ENCODE data around the gene MRTFB. TPM values are rescaled to one million over a fixed set of nuclear protein-coding genes. Genes with fewer than 3 reads are reported as not detected.

Gene MRTFB
- total and polyA plus RNA-seq, 2 of the 13 experiments (the other 11 are each of a cell fraction or from before 2014, with no cell fraction given): 11.4 to 14.0 TPM

GRCh38 chr16:14186795-14187221 is 115.7 kb downstream of the MRTFB start:
- no peaks in the 10 kb centered on the region for H4K20me1 ChIP-seq (ENCODE audit: insufficient read depth, low read length)
- no peak overlapping the region for H3K4me2 ChIP-seq (ENCODE audit: low read depth, low read length)
- intact Hi-C loops (cut with micrococcal nuclease; ENCODE audit: unreplicated experiment) (loop anchor here (5.0 kb wide), 1 partner anchor 265 kb away; the partner anchor contains the start of gene ERCC4), in situ Hi-C loops (cut with HindIII; ENCODE audit: extremely low pct_ligation_motif_present, low pct_unique_long_range_greater_than_20kb) (no loop called here)
- no peak overlapping the region for H2AFZ ChIP-seq (ENCODE audit: low read length)
- no TSS peak for BruUV-seq (replicated peaks)
- FAIRE-seq (no peak), DNase-seq (ENCODE audit: low spot score) (no peak), ATAC-seq (no peak)
- POLR2A ChIA-PET: no interaction called here
- no peak overlapping the region for H3K27ac ChIP-seq (ENCODE audit: extremely low read length, insufficient read depth, low read length)
- H3K9ac ChIP-seq (ENCODE audit: insufficient read depth, low read depth, low read length): no peak overlapping the region
- H3K4me1 ChIP-seq (ENCODE audit: insufficient read depth, low read length): no peaks in the 10 kb centered on the region
- H3K4me3 ChIP-seq (replicated peaks in 1 of 3; ENCODE audit: insufficient read depth in 1 of 3, low read depth in 2 of 3, low read length in 3 of 3): no peak overlapping the region
- no peaks in the 10 kb centered on the region for H3K36me3 ChIP-seq (replicated peaks in 1 of 2; ENCODE audit: control insufficient read depth in 1 of 2, insufficient read depth in 2 of 2, low read length in 2 of 2)
- H3K79me2 ChIP-seq (ENCODE audit: insufficient read depth, low read length): no peaks in the 10 kb centered on the region
- H3K9me3 ChIP-seq (ENCODE audit: low read length): no peaks in the 10 kb centered on the region
- CTCF ChIA-PET (ENCODE audit: low intra/inter-chr PET ratio, low total read pairs): no interaction called here
- H3K27me3 ChIP-seq (ENCODE audit: control insufficient read depth in 1 of 2, insufficient read depth in 2 of 2, low read length in 2 of 2): no peaks in the 10 kb centered on the region
- WGBS (ENCODE audit: low lambda C conversion rate): 97% methylated on average over 5 of the region's 5 CpGs
- TF ChIP-seq TP53 (CRISPR knock-in tag; conservative IDR thresholded peaks at IDR 0.05) (no peak), HOXA3 (CRISPR knock-in tag; IDR thresholded peaks at IDR 0.05) (no peak), GABPA (IDR thresholded peaks at IDR 0.05; ENCODE audit: low read depth, low read length) (no peak), GABPA (CRISPR knock-in tag; IDR thresholded peaks at IDR 0.05; ENCODE audit: low read depth) (no peak), ZBTB37 (CRISPR knock-in tag; IDR thresholded peaks at IDR 0.05) (no peak), ZNF30 (CRISPR knock-in tag; IDR thresholded peaks at IDR 0.05) (no peak), ZBTB20 (CRISPR knock-in tag; IDR thresholded peaks at IDR 0.05; ENCODE audit: borderline replicate concordance, low read depth) (no peak), ZFX (CRISPR knock-in tag; IDR thresholded peaks at IDR 0.05; ENCODE audit: low read depth) (no peak), ZNF383 (CRISPR knock-in tag; IDR thresholded peaks at IDR 0.05; ENCODE audit: borderline replicate concordance) (no peak), HMGA1 (CRISPR knock-in tag; conservative IDR thresholded peaks at IDR 0.05) (no peak), ZNF350 (CRISPR knock-in tag; IDR thresholded peaks at IDR 0.05; ENCODE audit: borderline replicate concordance, low read depth) (no peak), ZNF790 (CRISPR knock-in tag; IDR thresholded peaks at IDR 0.05; ENCODE audit: borderline replicate concordance) (no peak)
- TF ChIP-seq, protein P1, sequence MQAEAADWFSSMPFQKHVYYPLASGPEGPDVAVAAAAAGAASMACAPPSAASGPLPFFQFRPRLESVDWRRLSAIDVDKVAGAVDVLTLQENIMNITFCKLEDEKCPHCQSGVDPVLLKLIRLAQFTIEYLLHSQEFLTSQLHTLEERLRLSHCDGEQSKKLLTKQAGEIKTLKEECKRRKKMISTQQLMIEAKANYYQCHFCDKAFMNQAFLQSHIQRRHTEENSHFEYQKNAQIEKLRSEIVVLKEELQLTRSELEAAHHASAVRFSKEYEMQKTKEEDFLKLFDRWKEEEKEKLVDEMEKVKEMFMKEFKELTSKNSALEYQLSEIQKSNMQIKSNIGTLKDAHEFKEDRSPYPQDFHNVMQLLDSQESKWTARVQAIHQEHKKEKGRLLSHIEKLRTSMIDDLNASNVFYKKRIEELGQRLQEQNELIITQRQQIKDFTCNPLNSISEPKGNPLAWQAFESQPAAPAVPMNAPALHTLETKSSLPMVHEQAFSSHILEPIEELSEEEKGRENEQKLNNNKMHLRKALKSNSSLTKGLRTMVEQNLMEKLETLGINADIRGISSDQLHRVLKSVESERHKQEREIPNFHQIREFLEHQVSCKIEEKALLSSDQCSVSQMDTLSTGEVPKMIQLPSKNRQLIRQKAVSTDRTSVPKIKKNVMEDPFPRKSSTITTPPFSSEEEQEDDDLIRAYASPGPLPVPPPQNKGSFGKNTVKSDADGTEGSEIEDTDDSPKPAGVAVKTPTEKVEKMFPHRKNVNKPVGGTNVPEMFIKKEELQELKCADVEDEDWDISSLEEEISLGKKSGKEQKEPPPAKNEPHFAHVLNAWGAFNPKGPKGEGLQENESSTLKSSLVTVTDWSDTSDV (CRISPR knock-in tag; IDR thresholded peaks at IDR 0.05): no peak
- TF ChIP-seq, protein P2, sequence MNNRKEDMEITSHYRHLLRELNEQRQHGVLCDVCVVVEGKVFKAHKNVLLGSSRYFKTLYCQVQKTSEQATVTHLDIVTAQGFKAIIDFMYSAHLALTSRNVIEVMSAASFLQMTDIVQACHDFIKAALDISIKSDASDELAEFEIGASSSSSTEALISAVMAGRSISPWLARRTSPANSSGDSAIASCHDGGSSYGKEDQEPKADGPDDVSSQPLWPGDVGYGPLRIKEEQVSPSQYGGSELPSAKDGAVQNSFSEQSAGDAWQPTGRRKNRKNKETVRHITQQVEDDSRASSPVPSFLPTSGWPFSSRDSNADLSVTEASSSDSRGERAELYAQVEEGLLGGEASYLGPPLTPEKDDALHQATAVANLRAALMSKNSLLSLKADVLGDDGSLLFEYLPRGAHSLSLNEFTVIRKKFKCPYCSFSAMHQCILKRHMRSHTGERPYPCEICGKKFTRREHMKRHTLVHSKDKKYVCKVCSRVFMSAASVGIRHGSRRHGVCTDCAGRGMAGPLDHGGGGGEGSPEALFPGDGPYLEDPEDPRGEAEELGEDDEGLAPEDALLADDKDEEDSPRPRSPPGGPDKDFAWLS (CRISPR knock-in tag; IDR thresholded peaks at IDR 0.05; ENCODE audit: borderline replicate concordance): no peak
- TF ChIP-seq, protein P3, sequence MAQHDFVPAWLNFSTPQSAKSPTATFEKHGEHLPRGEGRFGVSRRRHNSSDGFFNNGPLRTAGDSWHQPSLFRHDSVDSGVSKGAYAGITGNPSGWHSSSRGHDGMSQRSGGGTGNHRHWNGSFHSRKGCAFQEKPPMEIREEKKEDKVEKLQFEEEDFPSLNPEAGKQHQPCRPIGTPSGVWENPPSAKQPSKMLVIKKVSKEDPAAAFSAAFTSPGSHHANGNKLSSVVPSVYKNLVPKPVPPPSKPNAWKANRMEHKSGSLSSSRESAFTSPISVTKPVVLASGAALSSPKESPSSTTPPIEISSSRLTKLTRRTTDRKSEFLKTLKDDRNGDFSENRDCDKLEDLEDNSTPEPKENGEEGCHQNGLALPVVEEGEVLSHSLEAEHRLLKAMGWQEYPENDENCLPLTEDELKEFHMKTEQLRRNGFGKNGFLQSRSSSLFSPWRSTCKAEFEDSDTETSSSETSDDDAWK (CRISPR knock-in tag; IDR thresholded peaks at IDR 0.05): no peak

All from HepG2 (cell line).